ENCODE data around the gene SHC1. TPM values are rescaled to one million over a fixed set of nuclear protein-coding genes. Genes with fewer than 3 reads are reported as not detected.

SHC1 gene
- total RNA-seq, 4 donors from 2014 or later = 69.1 to 104 (median 90.2) TPM

GRCh38 chr1:155010211-155010918 lies 39.8 kb upstream of the SHC1 start:
- WGBS, 2 donors (ENCODE audit: low coverage in 1 of 2) = 44 to 86% methylated on average over 1 to 6 of the region's 11 CpGs
- no peak for ATAC-seq
- Histone ChIP-seq H3K4me3 (no peak overlapping the region), H3K4me1 (peaks cover 0 to 88% (median 36%) of the 10 kb centered on the region in 3 donors), H3K27ac (peak overlapping the region in 3 of 4 donors; percentile 64 to 97 (median 88)), H3K36me3 (peaks cover 0 to 15% of the 10 kb centered on the region in 2 donors), H3K9me3 (no peaks in the 10 kb centered on the region), H3K27me3 (no peaks in the 10 kb centered on the region)
- TF ChIP-seq POLR2A (IDR thresholded peaks at IDR 0.05) (no peak), EP300 (IDR thresholded peaks at IDR 0.05) (no peak), CTCF (IDR thresholded peaks at IDR 0.05) (no peak), POLR2AphosphoS5 (IDR thresholded peaks at IDR 0.05) (no peak)

GRCh38 chr1:155009742-155010141 lies 39.2 kb upstream of the SHC1 start:
- Histone ChIP-seq H3K9me3 (no peaks in the 10 kb centered on the region), H3K36me3 (peaks cover 0 to 9% of the 10 kb centered on the region in 2 donors), H3K27ac (peak overlapping the region in 3 of 4 donors; percentile 88 to 97 (median 97)), H3K4me1 (peaks cover 1 to 95% (median 42%) of the 10 kb centered on the region in 3 donors), H3K4me3 (peak overlapping the region in 1 of 2 donors; percentile 34), H3K27me3 (no peaks in the 10 kb centered on the region)
- ATAC-seq = no peak
- 88 to 98% methylated on average over 4 to 5 of the region's 5 CpGs for WGBS, 2 donors (ENCODE audit: low coverage in 1 of 2)
- TF ChIP-seq POLR2AphosphoS5 (IDR thresholded peaks at IDR 0.05) (no peak), CTCF (IDR thresholded peaks at IDR 0.05) (no peak), POLR2A (IDR thresholded peaks at IDR 0.05) (no peak), EP300 (IDR thresholded peaks at IDR 0.05) (no peak)

DNA sequence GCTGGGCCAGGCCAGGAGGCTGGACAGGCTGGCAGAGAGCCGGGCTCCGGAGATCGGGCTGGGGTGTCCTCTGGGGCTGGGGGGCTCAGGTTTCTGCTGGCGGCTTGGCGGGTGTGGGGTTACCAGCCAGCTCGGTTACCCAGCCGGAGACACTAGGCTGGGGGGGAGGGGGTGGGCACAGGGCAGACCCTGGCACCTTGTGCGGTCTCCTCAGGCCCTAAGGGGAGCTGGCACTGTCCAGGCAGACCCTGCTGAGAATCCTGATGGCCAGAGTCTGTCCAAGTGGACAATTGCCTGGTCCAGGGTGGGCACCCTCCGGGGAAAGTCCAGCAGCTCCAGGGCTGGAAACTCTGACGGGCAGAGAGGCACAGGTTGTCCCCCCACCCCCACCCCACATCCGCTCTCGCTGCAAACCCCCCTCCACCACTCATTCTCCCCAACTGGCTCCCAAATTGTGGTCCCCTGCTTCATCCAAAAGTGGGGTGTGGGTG lies 38.7 kb upstream of the SHC1 start:
- peaks cover 3 to 98% (median 47%) of the 10 kb centered on the region in 3 donors for H3K4me1 ChIP-seq
- H3K36me3 ChIP-seq = peaks cover 0 to 4% of the 10 kb centered on the region in 2 donors
- ATAC-seq = no peak
- H3K4me3 ChIP-seq = peak overlapping the region in 1 of 2 donors; percentile 34
- no peaks in the 10 kb centered on the region for H3K9me3 ChIP-seq
- no peaks in the 10 kb centered on the region for H3K27me3 ChIP-seq
- WGBS, 2 donors (ENCODE audit: low coverage in 1 of 2) = no CpG with 5 or more reads among the region's 12 CpGs
- no peak for TF ChIP-seq CTCF (IDR thresholded peaks at IDR 0.05)
- no peak for TF ChIP-seq EP300 (IDR thresholded peaks at IDR 0.05)
- no peak for TF ChIP-seq POLR2AphosphoS5 (IDR thresholded peaks at IDR 0.05)
- no peak for TF ChIP-seq POLR2A (IDR thresholded peaks at IDR 0.05)
- peak overlapping the region in 3 of 4 donors; percentile 88 to 97 (median 97) for H3K27ac ChIP-seq

DNA sequence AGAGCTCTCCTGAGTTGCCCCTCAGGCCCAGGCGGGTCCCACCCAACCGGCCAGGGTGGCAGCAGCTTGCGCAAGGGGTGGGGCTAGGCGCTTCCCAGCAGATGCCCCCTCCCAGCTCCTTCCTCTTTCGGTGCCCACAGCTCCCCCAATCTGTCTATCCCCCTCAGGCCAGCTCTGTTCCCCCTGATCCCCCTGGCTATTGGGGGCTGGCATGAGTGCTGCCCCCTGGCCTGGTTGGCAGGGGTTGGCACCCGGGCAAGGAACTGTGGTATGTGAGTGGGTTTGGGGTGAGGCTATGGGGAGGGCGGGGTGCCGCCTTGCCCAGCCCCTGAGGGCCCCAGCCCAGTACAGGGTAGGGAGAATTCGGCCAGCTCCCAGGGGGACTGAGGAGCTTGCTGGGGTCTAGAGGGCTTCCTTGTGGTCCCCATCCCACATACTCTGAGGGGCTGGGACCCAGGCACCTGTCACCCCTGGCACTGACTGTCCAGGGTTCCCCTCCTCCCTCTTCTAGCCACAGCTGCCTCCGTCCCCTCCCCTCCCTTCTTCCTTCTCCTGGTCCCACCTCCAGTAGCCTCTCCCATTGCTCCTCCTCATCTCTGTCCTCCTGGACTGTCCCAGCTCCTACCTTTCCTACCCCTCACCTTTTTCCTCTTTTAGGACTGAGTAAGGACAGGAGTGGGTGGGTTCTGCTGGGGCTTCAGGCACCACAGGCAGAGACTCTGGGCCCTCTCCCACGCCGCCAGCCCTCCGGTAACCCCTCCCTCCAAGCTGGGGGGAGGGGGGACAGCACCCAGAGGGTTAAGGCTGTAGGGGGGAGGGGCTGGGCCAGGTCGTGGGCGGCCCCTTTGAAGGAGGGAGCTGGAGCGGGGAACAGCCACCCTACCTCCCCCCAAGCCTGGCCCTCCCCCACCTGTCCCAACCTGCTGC lies 37.7 kb upstream of the SHC1 start:
- WGBS, 2 donors (ENCODE audit: low coverage in 1 of 2) = 36 to 87% methylated on average over 2 to 3 of the region's 16 CpGs
- Histone ChIP-seq H3K27me3 (no peaks in the 10 kb centered on the region), H3K4me1 (peaks cover 3 to 92% (median 49%) of the 10 kb centered on the region in 3 donors), H3K36me3 (no peaks in the 10 kb centered on the region), H3K27ac (peak overlapping the region in 3 of 4 donors; percentile 88 to 97 (median 97)), H3K4me3 (peak overlapping the region in 1 of 2 donors; percentile 34), H3K9me3 (no peaks in the 10 kb centered on the region)
- no peak for TF ChIP-seq EP300 (IDR thresholded peaks at IDR 0.05)
- TF ChIP-seq POLR2AphosphoS5 (IDR thresholded peaks at IDR 0.05) = no peak
- no peak for TF ChIP-seq POLR2A (IDR thresholded peaks at IDR 0.05)
- TF ChIP-seq CTCF (IDR thresholded peaks at IDR 0.05) = no peak
- ATAC-seq = no peak

Data from gastroesophageal sphincter (tissue), 4 donors.